Stimulated activated CD4-positive, alpha-beta T cell treated with anti-CD3 and anti-CD28 coated beads, TNF-alpha, amount 100 ng/mL, for 4 hours (primary cell): ENCODE results near the gene ANLN.

Experiments used
- DNase-seq, 3 experiments: peaks; one replicate each; pipeline ENCODE4 v3.0.0-alpha.2; 2020; ENCODE audit warnings: low read depth in 3 of 3

The ANLN gene

GRCh38 chr7:36409180-36409579 is 19.5 kb downstream of the ANLN start:
- DNase-seq = no peak

GRCh38 chr7:36415144-36415543 is 25.5 kb downstream of the ANLN start:
- DNase-seq = no peak

- DNase-seq = no peak
Measured at GRCh38 chr7:36416251-36416650, 26.6 kb downstream of the ANLN start.

- no peak for DNase-seq
Measured at GRCh38 chr7:36420307-36420706, 30.6 kb downstream of the ANLN start.

- no peak for DNase-seq
Measured at GRCh38 chr7:36422072-36422471, 32.4 kb downstream of the ANLN start.

- no peak for DNase-seq
Measured at GRCh38 chr7:36423633-36424032, 34.0 kb downstream of the ANLN start.

GRCh38 chr7:36430186-36430585 is 40.5 kb downstream of the ANLN start:
- DNase-seq = no peak

GRCh38 chr7:36430881-36431280 is 41.2 kb downstream of the ANLN start:
- no peak for DNase-seq

GRCh38 chr7:36438211-36438610 is 48.5 kb downstream of the ANLN start:
- no peak for DNase-seq

- DNase-seq = no peak
Measured at GRCh38 chr7:36439624-36440023, 50.0 kb downstream of the ANLN start.

- DNase-seq = no peak
Measured at GRCh38 chr7:36440880-36441279, 51.2 kb downstream of the ANLN start.

GRCh38 chr7:36441344-36442022 is 51.8 kb downstream of the ANLN start:
- DNase-seq = no peak

GRCh38 chr7:36448781-36449379 is 59.2 kb downstream of the ANLN start:
- no peak for DNase-seq

- DNase-seq = no peak
Measured at GRCh38 chr7:36449685-36450084, 60.0 kb downstream of the ANLN start.

- no peak for DNase-seq
Measured at GRCh38 chr7:36453769-36454168, 64.1 kb downstream of the ANLN start.

GRCh38 chr7:36455646-36456045 is 66.0 kb downstream of the ANLN start:
- no peak for DNase-seq

- no peak for DNase-seq
Measured at GRCh38 chr7:36456138-36456537, 66.5 kb downstream of the ANLN start.

- no peak for DNase-seq
Measured at GRCh38 chr7:36456548-36456947, 66.9 kb downstream of the ANLN start.

GRCh38 chr7:36459236-36459960 is 69.7 kb downstream of the ANLN start:
- no peak for DNase-seq

- no peak for DNase-seq
Measured at GRCh38 chr7:36460811-36461429, 71.3 kb downstream of the ANLN start.

GRCh38 chr7:36462551-36463137 is 73.0 kb downstream of the ANLN start:
- no peak for DNase-seq

- no peak for DNase-seq
Measured at GRCh38 chr7:36464271-36464670, 74.6 kb downstream of the ANLN start.
